GM11168 (cell line): ENCODE data around the gene RPL22L1.
"Not testable (repeated sequence)": the region's sequence is repeated elsewhere in the genome, so short reads cannot be mapped to it uniquely, and the experiment has no call there.

Experiments
- in situ Hi-C: fragments of 300-500 bp; cut with MboI; formaldehyde crosslinking; loops from one replicate; pipeline ENCODE4 v1.12.0; 2022; ENCODE audit warnings: low sequenced_read_pairs; ENCODE audit not compliant: unreplicated experiment

Gene RPL22L1

DNA sequence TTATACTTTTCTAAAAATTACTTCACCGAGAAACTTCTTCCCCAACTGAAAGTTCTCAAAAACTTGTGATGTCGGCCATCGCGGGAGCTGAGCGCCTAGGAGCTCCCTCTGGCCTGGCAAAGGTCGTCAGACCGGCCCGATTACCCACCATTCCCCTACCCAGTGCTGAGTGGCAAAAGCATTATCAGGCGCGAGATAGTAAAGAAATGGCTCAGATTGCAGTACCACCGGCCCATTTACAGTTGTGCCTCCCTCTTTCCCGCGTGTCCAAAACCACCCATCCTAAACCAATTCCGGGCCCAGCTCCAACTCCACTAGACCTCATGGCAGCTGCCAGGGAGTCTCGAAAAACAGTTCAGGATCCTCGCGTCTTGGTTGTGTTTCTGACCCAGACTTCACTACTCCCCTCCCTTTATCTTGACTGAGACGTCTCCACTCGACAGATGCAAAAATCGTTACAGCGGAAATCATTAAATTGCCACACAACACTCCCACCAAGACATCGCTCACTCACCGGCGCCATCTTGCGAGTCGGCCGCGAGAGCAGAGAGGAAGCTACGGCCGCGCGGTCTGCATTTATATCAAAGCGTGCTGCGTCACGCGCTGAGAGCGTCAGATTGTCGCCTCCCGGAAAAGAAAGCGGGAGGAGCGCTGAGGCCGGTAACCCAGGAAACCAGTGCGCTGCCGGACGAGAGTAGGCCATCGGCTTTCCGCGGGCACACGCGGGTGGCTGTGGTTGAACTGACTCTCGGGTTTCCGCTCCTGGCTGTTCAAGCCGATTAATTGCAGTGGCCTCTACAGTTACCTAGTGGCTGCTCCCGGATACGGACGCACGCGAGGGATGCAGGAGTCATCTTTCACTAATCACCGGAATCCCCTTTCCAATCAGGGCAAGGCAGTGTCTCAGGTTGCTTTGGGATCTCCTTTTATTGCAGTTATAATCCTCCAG lies at the start of gene RPL22L1:
Gene RPL22L1 (minus strand): TSS at position 551 of the 949 bp plus-strand sequence. CDS start 28 bp downstream, at position 523.
- in situ Hi-C loops = no loop called here

DNA sequence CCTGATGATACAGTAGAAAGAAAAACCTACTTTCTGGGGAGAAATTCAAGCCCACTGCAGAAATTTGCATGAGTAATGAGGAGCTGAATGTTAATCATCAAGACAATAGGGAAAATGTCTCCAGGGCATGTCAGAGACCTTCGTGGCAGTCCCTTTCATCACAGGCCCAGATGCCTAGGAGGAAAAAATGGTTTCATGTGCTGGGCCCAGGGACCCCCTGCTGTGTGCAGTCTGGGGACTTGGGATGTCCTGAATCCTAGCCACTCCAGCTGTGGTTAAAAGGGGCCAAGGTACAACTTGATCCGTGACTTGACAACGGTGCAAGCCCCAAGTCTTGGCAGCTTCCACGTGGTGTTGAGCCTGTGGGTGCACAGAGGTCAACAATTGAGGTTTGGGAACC lies 48.7 kb upstream of the RPL22L1 start:
- in situ Hi-C loops = no loop called here

DNA sequence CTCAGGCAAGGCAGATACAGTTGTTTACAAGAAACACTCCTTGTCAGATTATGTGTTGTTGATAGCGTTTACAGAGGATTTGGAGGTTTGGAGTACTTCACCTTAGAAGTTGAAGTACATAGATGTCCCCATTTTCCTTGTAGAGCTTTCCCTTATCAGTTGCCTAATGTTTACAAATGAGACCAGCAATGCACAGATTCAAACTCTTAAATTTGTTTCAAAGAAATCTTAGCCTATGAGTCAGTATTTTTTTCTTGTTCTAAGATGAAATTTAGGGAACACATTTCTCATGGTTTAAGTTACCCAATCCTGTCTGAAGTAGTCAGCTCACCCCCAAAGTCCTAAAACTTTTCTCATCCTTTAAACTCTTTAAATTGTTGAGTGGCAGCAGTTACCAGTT lies 44.7 kb upstream of the RPL22L1 start:
- in situ Hi-C loops = no loop called here

GRCh38 chr3:170914212-170914611 lies 44.2 kb upstream of the RPL22L1 start:
- in situ Hi-C loops = no loop called here

DNA sequence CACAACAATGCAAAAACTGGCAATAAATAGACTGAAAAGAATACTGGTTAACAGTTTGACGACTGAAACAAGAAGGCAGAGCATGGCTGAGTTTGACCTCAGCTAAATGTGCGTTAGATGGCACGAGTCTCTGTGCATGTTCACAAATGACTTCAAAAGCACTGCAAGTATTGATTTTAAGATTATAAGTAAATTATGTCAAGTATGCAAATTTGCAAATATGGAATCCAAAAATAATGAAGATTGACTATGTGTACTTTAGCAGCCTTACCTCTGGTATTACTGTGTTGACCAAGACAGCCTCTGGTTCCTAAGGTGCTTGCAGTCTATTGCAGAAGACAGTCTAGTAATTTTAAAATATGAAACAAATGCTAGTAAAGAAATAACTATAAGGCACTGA lies 41.1 kb upstream of the RPL22L1 start:
- in situ Hi-C loops = no loop called here

GRCh38 chr3:170910542-170910941 lies 40.5 kb upstream of the RPL22L1 start:
- in situ Hi-C loops = no loop called here

DNA sequence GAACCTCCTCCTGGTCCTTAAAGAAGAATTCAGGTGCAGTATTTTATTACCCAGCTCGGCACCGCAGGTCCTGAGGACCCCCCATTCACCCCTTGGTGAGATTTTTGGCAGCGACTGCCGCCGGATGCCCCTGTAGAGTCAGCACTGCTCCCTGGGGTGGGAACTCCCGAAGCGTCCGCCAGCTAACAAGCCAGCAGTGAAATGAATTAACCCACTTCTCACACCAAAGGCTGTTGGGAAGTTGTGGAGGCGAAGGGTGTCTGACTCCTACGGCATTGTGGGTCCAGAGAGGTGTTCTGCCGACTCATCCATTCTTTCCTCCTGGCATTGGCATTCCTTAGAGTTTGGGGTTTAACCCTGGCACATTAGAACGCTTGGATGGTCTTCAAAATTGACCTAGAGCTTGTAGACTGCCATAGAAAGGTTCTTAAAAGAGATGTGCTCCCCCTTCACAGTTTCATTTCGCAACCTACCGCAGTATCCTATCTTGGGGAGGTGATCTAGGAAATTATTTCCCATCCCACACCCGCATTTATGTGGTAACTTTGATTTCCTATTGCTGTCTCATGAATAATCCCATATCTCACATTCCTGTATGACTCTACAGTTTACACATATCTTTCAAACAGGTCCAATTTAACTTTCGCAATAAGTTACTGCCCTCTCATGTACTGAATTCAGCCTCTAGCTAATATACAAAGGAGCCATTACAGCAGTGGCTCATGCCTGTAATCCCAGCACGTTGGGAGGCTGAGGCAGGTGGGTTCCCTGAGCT lies 39.3 kb upstream of the RPL22L1 start:
- in situ Hi-C loops = no loop called here

GRCh38 chr3:170908235-170909116 lies 38.5 kb upstream of the RPL22L1 start, which contains the start of gene EIF5A2:
Gene EIF5A2, minus strand, starts transcription at chr3:170908637. Its CDS starts 831 bp downstream, at chr3:170907806.
- in situ Hi-C loops = no loop called here

DNA sequence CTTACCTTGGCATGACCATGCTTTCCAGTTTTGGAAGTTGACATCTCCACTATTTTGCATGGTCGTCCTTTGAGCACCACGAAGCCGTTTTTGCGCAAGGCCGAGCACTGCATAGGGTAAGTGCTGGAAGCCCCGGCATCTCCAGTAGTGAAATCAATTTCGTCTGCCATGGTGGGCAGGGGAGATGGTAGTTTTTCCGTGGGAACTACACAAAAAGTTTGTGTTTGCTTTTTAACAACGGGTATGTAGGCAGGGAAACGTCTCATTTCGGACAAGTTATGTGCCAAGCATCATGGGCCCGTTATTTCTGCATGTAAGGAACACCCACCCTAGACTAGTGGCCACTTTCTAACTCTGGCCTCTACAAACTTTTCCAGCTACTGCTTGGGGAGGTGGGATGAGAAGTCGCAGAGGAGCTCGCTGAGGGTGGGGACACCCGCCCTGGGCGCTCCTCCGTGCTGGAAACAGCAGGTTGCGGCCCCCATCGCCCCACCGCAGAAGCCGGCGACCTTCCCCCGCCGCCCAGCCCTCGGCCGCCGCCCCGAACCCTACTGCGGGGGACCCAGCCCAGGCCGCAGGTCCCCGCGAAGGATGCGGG lies 37.7 kb upstream of the RPL22L1 start:
- in situ Hi-C loops = no loop called here

GRCh38 chr3:170905862-170906261 lies 35.9 kb upstream of the RPL22L1 start:
- in situ Hi-C loops = no loop called here

DNA sequence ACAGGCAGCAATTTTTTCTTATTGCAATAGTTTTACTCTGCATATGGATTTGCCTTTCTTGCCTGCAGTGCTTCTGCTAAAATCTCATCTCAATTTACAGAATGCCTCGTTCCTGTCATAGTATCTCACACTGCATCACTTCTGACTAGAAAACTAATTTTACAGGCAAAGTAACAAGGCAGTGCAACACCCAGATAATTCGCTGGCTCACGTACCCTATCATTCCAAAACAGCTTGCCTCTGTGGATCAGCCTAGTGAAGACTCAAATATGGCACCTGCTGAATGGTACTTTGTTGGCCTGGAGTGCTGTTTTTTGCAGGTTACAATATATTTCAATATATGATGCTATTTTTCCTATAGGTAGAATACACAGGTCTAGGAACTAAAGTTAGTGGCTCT lies 33.1 kb upstream of the RPL22L1 start:
- in situ Hi-C loops = no loop called here

- in situ Hi-C loops = no loop called here
Observed at GRCh38 chr3:170899455-170899854, 29.5 kb upstream of the RPL22L1 start.

DNA sequence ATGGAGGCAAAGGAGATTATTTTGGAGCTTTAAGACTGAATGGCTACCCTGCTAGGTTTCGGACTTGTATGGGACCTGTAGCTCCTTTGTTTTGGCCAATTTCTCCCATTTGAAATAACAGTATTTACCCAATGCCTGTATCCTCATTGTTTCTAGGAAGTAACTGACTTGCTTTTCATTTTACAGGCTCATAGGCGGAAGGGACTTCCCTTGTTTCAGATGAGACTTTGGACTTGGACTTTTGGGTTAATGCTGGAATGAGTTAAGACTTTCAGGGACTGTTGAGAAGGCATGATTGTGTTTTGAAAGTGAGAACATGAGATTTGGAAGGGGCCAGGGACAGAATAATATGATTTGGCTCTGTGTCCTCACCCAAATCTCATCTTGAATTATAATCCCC lies 28.0 kb upstream of the RPL22L1 start:
- in situ Hi-C loops = no loop called here

- in situ Hi-C loops = not testable (repeated sequence)
Observed at GRCh38 chr3:170897199-170897598, 27.2 kb upstream of the RPL22L1 start.

DNA sequence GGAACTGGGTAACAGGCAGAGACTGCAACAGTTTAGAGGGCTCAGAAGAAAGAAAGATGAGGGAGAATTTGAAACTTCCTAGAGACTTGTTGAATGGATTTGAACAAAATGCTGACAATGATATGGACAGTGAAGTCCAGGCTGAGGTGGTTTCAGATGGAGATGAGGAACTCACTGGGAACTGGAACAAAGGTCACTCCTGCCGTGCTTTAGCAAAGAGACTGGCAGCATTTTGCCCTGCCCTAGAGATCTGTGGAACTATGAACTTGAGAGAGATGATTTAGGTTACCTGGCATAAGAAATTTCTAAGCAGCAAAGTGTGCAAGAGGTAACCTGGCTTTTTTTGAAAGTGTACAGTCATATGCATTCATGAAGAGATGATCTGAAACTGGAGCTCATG lies 26.8 kb upstream of the RPL22L1 start:
- in situ Hi-C loops = no loop called here

GRCh38 chr3:170896333-170896732 lies 26.3 kb upstream of the RPL22L1 start:
- in situ Hi-C loops = not testable (repeated sequence)

DNA sequence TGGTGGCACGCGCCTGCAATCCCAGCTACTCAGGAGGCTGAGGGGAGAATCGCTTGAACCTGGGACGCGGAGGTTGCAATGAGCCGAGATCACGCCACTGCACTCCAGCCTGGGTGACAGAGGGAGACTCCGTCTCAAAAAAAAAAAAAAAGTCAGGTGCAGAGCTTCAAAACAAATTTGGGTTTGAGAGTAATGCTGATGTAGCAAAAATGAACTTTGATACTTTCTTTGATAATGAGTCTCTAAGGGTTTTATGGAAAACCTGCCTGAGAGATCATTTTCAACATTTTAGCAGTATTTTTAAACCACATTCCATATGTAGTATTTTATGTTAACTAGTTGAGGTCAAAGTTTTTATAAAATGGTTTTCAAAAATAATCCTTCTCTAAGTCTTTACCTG lies 23.9 kb upstream of the RPL22L1 start:
- in situ Hi-C loops = no loop called here

- in situ Hi-C loops = no loop called here
Observed at GRCh38 chr3:170889630-170890029, 19.6 kb upstream of the RPL22L1 start.

DNA sequence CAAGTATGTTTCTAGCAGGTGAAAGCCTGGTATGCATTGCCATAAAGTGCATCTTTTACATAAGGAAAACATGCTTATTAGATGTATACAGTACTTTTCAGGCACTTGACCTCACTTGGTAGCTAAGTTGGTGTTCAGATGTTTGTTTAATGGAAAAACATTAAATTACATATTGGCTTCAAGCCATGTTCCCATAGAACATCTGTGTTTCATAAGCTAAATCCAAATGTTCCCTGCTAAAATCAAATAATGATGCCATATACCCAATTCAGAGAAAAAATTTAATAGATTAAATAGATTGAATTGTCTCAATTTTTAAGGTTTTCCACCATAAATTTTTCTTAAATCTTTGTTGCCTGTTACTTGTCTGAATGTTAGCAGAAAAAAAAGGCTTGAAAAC lies 19.1 kb upstream of the RPL22L1 start:
- in situ Hi-C loops = no loop called here
